ENCODE results near the gene PIKFYVE. TPM values are rescaled to one million over a fixed set of nuclear protein-coding genes. Genes with fewer than 3 reads are reported as not detected.

The PIKFYVE gene
- total and polyA plus RNA-seq, 2 donors (not counting 1 experiment from before 2014, with no cell fraction given), result 23.8 to 40.1 TPM

GRCh38 chr2:208268156-208268952 lies 2.3 kb downstream of the PIKFYVE start:
- Histone ChIP-seq H3K79me2 (ENCODE audit: control insufficient read depth, insufficient read depth, low read length) (peaks cover 42% of the 10 kb centered on the region), H4K20me1 (ENCODE audit: control insufficient read depth, extremely low read depth, insufficient read depth, low read length) (no peaks in the 10 kb centered on the region), H3K36me3 (ENCODE audit: control insufficient read depth, insufficient read depth, low read length) (no peaks in the 10 kb centered on the region), H3K4me1 (ENCODE audit: control insufficient read depth, extremely low read depth, insufficient read depth, low read length) (peaks cover 5% of the 10 kb centered on the region), H3K27ac (ENCODE audit: insufficient read depth, low read length) (no peak overlapping the region), H3K27me3 (ENCODE audit: control insufficient read depth, insufficient read depth, low read length) (no peaks in the 10 kb centered on the region), H3K4me3 (replicated peaks in 1 of 4; ENCODE audit: control extremely low read depth in 1 of 4, insufficient read depth in 1 of 4, low read depth in 3 of 4, low read length in 4 of 4) (peak overlapping the region in 3 of 4 experiments; percentile 74 to 94 (median 93)), H3K9ac (ENCODE audit: insufficient read depth, low read length) (no peak overlapping the region), H3K4me2 (ENCODE audit: extremely low read depth, insufficient read depth, low read length) (peak overlapping the region; percentile 74), H2AFZ (ENCODE audit: low read length) (no peak overlapping the region), H3K9me3 (ENCODE audit: control insufficient read depth, insufficient read depth, low read depth, low read length) (no peaks in the 10 kb centered on the region)
- DNase-seq (ENCODE audit: low read depth in 2 of 2), result no peak
- TF ChIP-seq CTCF (conservative IDR thresholded peaks at IDR 0.05 in 1 of 2, IDR thresholded peaks at IDR 0.05 in 1 of 2; ENCODE audit: low read depth in 1 of 2, low read length in 2 of 2), result no peak
- TF ChIP-seq EZH2 (IDR thresholded peaks at IDR 0.05; ENCODE audit: low read length, missing control alignments), result no peak

GRCh38 chr2:208269091-208269490 lies 3.0 kb downstream of the PIKFYVE start:
- no peak overlapping the region for H3K4me2 ChIP-seq (ENCODE audit: extremely low read depth, insufficient read depth, low read length)
- peaks cover 42% of the 10 kb centered on the region for H3K79me2 ChIP-seq (ENCODE audit: control insufficient read depth, insufficient read depth, low read length)
- TF ChIP-seq EZH2 (IDR thresholded peaks at IDR 0.05; ENCODE audit: low read length, missing control alignments), result no peak
- TF ChIP-seq CTCF (conservative IDR thresholded peaks at IDR 0.05 in 1 of 2, IDR thresholded peaks at IDR 0.05 in 1 of 2; ENCODE audit: low read depth in 1 of 2, low read length in 2 of 2), result peak in 1 of 2 donors; percentile 20
- no peak for DNase-seq (ENCODE audit: low read depth in 2 of 2)
- H3K36me3 ChIP-seq (ENCODE audit: control insufficient read depth, insufficient read depth, low read length), result no peaks in the 10 kb centered on the region
- no peak overlapping the region for H2AFZ ChIP-seq (ENCODE audit: low read length)
- H3K9ac ChIP-seq (ENCODE audit: insufficient read depth, low read length), result no peak overlapping the region
- no peak overlapping the region for H3K27ac ChIP-seq (ENCODE audit: insufficient read depth, low read length)
- no peaks in the 10 kb centered on the region for H3K27me3 ChIP-seq (ENCODE audit: control insufficient read depth, insufficient read depth, low read length)
- no peak overlapping the region for H3K4me3 ChIP-seq (replicated peaks in 1 of 4; ENCODE audit: control extremely low read depth in 1 of 4, insufficient read depth in 1 of 4, low read depth in 3 of 4, low read length in 4 of 4)
- H4K20me1 ChIP-seq (ENCODE audit: control insufficient read depth, extremely low read depth, insufficient read depth, low read length), result no peaks in the 10 kb centered on the region
- no peaks in the 10 kb centered on the region for H3K9me3 ChIP-seq (ENCODE audit: control insufficient read depth, insufficient read depth, low read depth, low read length)
- peaks cover 5% of the 10 kb centered on the region for H3K4me1 ChIP-seq (ENCODE audit: control insufficient read depth, extremely low read depth, insufficient read depth, low read length)

GRCh38 chr2:208274748-208275147 lies 8.7 kb downstream of the PIKFYVE start:
- Histone ChIP-seq H2AFZ (ENCODE audit: low read length) (no peak overlapping the region), H3K4me1 (ENCODE audit: control insufficient read depth, extremely low read depth, insufficient read depth, low read length) (no peaks in the 10 kb centered on the region), H3K4me2 (ENCODE audit: extremely low read depth, insufficient read depth, low read length) (no peak overlapping the region), H3K36me3 (ENCODE audit: control insufficient read depth, insufficient read depth, low read length) (peaks cover 3% of the 10 kb centered on the region), H3K4me3 (replicated peaks in 1 of 4; ENCODE audit: control extremely low read depth in 1 of 4, insufficient read depth in 1 of 4, low read depth in 3 of 4, low read length in 4 of 4) (no peak overlapping the region), H3K9ac (ENCODE audit: insufficient read depth, low read length) (no peak overlapping the region), H3K27ac (ENCODE audit: insufficient read depth, low read length) (no peak overlapping the region), H4K20me1 (ENCODE audit: control insufficient read depth, extremely low read depth, insufficient read depth, low read length) (no peaks in the 10 kb centered on the region), H3K27me3 (ENCODE audit: control insufficient read depth, insufficient read depth, low read length) (no peaks in the 10 kb centered on the region), H3K9me3 (ENCODE audit: control insufficient read depth, insufficient read depth, low read depth, low read length) (no peaks in the 10 kb centered on the region), H3K79me2 (ENCODE audit: control insufficient read depth, insufficient read depth, low read length) (peaks cover 6% of the 10 kb centered on the region)
- no peak for TF ChIP-seq CTCF (conservative IDR thresholded peaks at IDR 0.05 in 1 of 2, IDR thresholded peaks at IDR 0.05 in 1 of 2; ENCODE audit: low read depth in 1 of 2, low read length in 2 of 2)
- no peak for TF ChIP-seq EZH2 (IDR thresholded peaks at IDR 0.05; ENCODE audit: low read length, missing control alignments)
- no peak for DNase-seq (ENCODE audit: low read depth in 2 of 2)

All from fibroblast of lung (primary cell).